NCI-H146 treated with DMSO at 0.1 percent for 48 hours (cell line): ENCODE results near the gene TEDC2.
"Not testable (repeated sequence)": the region's sequence is repeated elsewhere in the genome, so short reads cannot be mapped to it uniquely, and the experiment has no call there.

Source experiments
- DNase-seq: peaks from one replicate; lab custom pipeline; 2025; ENCODE audit not compliant: unreplicated experiment; lab: John Stamatoyannopoulos, UW

The TEDC2 gene, protein sequence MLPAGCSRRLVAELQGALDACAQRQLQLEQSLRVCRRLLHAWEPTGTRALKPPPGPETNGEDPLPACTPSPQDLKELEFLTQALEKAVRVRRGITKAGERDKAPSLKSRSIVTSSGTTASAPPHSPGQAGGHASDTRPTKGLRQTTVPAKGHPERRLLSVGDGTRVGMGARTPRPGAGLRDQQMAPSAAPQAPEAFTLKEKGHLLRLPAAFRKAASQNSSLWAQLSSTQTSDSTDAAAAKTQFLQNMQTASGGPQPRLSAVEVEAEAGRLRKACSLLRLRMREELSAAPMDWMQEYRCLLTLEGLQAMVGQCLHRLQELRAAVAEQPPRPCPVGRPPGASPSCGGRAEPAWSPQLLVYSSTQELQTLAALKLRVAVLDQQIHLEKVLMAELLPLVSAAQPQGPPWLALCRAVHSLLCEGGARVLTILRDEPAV

DNA sequence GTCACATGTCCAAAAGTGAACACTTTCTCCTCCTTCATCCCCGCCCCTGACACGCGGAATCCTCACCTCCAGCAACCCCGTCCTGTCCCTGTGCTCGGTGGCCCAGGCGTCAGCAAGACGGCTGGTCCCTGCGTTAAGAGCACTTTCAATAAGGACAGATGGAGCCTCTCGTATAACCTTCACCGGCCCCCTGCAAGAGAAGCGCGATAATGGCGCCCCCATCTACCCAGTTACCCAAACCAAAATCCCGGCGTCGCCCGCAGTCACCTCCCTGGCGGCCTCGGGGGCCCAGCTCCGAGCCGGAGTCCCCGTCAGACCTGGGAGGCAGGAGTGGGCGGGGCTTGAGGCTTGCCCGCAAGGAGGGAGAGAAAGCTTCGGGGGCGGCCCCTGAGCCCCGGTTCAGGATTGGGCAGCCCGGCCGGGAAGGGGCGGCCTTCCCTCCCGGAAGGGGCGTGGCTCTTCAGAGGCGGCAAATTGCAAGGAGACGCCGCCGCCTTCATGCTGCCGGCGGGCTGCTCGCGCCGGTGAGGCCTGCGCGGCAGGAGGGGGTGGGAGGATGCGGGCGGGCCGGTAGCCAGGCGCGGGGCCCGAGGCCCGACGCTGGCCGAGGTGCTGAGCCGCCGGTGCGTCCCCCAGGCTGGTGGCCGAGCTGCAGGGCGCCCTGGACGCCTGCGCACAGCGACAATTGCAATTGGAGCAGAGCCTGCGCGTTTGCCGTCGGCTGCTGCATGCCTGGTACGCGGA is at the start of gene TEDC2:
TSS of gene TEDC2 (plus strand) at position 463 of the 744 bp plus-strand sequence. CDS start at position 499, 36 bp downstream.
- DNase-seq = peak; percentile 97

DNA sequence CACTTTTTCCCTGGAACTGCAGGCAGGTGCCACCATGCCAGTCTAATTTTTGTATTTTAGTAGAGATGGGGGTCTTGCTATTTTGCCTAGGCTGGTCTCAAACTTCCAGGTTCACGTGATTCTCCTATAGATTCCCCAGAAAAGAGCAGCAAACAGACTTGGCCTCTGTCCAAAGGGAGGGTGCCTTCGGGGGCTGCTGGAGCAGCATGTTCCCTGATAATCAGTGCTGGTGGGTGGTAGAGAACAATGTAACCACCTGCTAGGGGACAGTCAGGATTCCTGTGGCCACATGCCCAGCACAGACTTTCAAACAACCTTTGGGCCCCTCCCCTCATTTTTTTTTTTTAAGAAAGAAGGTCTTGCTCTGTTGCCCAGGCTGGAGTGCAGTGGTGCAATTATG is 44.8 kb upstream of the TEDC2 start:
- peak; percentile 93 for DNase-seq

DNA sequence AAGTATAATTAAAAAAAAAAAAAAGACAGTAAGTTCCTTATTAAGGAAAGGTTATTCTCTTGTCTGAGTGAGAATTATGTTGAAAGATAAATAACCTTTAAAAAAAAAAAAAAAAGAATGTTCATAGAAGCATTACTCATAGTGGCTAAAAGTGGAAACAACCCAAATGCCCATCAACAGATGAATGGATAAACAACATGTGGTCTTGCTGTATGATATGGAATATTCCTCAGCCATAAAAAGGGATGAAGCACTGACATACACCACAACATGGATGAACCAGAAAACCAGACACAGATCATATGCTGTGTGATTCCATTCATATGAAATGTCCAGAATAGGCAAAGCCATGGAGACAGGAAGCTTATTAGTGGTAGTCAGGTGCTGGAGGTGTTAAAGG is 39.9 kb upstream of the TEDC2 start:
- no peak for DNase-seq

DNA sequence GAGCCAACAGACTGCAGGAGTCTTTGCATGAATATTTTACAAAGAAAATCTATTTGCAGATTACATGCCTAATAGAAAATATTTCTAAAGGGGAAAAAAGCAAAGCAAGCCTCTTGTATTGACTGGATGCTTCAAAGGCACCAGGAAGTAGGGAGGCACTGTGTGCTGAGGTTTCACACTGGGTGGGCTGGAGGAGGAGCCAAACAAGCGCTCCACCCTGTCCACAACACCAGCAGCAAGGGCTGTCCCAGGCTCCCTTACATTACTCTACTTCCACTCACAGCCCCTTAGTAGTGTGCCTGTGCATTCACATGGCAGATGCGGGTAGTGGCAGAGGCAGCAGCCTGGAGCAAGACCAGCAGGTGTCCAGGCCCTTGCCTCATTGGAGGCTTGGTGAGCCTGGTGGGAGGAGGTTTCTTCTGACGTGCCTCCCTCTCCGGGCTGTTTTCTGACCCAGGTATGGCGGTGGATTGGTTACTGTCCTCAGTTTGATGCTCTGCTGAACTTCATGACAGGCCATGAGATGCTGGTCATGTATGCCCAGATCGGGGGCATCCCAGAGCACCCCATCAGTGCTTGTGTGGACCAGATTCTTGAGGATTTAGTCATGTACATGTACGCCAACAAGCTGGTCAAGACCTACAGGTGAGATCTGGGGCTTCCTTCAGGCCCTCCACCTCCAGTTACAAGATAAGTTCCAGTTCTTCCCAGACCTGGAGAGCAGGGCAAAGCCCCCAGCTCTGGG is 37.6 kb upstream of the TEDC2 start:
- peak; percentile 28 for DNase-seq

DNA sequence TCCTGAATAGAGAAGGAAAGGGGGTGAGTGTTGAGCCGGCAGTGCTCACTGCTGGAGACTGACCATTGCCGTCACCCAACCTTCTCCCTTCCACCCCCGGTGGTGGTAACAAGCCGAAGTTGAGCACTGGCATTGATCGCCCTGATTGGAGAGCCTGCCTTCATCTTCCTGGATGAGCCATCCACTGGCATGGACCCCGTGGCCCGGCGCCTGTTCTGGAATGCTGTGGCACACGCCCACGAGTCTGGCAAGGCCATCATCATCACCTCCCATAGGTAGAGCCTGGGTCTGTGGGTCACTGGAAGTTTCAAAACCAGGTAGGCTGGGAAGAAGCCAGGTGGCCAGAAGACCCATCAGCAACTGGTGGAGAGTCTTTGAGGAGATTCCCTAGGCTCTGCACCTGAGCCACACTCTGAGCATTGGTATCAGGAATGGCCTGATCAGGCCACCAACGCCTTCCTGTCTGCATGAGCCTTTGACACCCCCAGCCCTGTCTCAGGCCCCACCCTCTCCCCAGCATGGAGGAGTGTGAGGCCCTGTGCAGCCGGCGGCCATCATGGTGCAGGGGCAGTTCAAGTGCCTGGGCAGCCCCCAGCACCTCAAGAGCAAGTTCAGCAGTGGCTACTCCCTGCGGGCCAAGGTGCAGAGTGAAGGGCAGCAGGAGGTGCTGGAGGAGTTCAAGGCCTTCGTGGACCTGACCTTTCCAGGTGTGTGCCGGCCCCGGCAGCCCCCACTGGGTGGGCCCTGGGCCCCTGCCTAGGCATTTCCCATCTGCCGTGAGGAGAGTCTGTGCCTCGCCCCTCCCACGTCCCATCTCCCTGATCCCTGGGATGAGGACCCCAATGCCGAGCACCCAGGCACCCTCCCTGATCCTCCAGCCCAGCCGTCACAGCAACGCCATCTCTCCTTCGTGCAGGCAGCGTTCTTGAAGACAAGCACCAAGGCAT is 35.6 kb upstream of the TEDC2 start:
- DNase-seq = no peak

DNA sequence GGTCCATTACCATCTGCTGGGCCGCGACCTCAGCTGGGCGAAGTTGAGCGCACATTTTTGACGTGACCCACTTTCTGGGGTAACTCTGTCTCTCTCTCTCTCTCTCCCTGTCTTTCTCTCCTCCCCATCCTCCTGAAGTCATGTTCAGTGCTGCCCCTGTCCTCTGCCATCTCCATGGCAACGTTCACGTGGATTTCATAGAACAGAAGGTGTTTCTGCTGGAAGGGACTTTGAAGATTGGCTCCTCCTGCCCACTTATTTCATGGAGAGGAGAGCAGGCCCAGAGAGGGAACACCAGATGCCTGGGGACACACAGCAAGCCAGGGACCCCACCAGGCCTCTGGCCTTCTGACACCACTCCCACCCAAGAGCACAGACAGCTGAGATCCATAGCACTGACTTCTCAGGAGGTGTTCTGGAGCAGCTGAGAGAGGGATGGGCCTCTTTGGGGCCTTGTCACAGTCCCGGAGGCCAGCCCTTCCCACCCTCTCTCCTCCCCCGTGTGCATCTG is 34.8 kb upstream of the TEDC2 start:
- DNase-seq = no peak

DNA sequence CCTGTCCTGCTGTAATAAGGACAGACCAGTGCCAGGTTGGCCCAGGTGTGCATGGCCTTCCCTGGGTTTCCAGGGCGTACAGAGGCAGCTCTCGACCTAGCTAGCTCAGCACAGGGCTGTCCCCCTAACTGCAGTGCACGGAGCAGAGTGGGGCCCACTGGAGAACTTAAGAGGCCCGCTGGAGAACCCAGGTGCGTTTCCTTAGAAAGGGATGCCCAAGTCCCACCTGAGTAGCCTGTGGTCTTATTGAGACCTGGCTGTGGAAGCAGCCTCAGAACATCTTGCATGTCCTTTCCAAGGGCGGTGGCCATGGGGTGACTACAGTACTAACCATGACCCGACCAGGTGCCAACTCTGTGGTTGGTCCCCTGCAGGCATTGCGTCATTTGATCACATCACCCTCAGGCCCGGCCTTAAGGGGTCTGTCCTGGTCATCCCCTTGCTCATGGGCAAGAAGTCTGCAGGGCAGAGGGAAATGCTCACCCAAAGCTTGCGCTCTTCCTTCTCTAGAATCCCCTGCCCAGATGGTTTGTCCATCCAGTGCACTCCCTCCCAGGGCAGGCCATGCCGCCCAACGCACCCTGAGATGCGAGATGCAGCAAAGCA is 34.0 kb upstream of the TEDC2 start:
- no peak for DNase-seq

DNA sequence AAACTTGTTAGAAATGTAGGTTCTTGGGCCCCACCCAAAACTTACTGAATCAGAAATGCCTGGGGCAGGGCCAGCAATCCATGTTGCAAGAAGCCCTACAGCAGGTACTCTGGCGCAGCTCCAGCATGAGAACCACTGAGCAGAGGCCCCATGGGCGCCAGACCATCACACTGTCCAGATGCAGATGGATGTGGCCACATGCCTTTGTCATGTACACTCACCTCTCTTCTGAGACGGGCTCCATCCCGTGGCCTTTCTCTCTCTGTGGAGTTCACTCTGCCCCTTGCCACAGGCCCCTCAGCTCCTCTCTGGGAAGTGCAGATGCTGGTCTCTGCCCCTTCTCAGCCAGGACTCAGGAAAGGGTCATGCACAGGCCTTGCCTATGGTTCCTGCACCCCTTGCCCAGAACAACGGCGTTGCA is 33.0 kb upstream of the TEDC2 start:
- DNase-seq = no peak

DNA sequence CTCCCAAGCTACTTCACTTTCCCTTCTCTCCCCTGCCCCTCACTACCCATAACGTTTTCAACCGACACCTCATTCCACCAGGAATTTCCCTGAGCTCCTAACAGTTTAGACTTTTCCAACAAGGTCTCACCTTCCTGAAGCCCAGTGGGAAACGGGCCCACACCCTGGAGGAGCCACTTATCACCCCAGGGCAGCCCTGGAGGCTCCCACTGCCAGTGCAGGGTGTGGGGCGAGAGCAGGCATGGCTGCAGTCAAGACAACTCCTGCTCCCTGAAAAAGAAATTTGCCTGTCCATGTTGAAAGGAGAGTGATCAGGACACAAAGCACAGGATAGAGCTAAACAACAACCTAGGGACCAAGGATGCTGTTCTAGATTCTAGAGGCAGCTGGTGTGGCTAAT is 32.4 kb upstream of the TEDC2 start:
- no peak for DNase-seq

DNA sequence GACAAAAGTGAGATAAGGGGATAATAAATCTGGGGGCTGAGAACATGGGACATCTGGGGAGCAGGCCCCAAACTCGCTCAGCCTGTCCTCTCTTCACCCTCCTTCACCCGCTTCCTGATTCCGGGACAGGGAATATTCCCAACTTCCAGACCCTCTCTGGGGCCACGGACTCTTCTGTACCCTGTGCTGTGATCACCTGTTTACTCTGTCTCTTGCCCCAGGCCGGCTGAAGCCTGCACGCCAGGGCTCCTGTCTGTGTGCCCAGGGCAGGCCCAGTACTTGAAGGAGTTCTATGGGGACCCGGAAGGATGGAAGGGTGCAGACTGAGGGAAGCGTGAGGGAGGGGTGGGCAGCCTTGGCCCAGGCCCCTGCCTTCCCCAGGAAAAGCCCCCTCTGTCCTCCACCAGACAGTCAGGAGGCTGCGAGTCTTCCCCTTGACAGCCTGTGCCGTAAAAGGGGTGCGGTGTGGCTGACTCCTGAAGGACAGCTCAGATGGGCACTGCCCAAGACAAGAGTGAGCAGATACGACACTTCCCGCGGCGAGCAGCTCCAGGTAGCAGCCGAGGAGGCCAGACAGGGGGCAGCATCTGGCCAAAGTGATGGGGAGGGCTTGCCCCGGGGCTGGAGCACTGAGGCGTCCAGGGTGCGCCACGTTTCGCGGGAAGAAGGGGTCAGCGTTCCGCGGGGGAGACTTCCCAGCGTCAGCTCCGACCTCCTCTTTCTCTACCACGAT is 31.7 kb upstream of the TEDC2 start:
- peak; percentile 63 for DNase-seq

DNA sequence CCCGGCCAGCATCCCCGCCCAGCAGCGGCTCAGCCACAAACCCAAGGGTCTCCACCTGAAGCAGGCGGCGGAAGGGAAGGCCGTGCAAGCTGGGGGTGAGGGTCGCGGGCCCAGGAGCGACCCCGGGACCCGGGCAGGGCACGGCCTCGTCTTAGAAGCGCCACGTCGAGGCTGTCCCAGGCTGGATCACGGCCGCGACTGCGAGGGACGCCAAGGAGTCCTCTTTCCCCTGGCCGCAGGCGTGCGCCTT is 31.2 kb upstream of the TEDC2 start:
- no peak for DNase-seq

DNA sequence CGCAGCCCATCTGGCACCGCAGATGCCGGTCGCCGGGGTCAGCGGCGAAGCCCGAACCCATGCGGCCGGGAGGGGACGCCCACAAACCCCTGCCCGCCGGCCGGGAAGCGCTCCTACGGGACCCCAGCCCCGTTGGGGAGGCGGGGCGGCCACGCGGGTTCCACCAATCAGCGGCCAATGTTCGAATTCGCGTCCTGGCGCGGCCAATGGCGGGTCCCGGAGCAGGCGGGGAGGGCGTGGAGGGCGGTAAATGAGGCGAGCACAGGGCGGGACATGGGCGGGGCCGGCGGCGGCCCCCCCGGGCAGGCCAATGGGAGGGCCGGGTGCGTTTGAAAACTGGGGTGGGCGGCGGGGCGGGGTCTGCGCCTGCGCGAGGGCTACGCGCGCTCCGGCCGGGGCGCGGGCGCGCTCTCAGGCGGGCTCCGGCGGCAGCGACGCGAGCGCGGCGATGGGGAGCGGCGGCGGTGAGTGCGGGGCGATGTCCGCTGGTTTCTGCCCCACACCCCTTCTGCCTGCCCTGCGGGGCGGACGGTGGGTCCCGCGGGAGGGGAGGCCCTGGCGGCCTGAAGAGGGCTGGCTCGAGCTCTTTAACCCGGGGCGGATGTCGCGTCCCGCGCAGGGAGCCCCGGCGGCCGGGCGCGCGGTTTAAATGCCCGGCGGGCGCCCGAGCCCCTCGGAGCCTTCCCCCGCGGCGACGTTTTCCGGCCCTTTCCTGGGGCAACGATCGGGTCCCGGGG is 30.7 kb upstream of the TEDC2 start, which contains the start of gene CCNF:
TSS of gene CCNF (plus strand) at position 414 of the 737 bp plus-strand sequence. CDS start at position 449, 35 bp downstream.
- peak; percentile 94 for DNase-seq

DNA sequence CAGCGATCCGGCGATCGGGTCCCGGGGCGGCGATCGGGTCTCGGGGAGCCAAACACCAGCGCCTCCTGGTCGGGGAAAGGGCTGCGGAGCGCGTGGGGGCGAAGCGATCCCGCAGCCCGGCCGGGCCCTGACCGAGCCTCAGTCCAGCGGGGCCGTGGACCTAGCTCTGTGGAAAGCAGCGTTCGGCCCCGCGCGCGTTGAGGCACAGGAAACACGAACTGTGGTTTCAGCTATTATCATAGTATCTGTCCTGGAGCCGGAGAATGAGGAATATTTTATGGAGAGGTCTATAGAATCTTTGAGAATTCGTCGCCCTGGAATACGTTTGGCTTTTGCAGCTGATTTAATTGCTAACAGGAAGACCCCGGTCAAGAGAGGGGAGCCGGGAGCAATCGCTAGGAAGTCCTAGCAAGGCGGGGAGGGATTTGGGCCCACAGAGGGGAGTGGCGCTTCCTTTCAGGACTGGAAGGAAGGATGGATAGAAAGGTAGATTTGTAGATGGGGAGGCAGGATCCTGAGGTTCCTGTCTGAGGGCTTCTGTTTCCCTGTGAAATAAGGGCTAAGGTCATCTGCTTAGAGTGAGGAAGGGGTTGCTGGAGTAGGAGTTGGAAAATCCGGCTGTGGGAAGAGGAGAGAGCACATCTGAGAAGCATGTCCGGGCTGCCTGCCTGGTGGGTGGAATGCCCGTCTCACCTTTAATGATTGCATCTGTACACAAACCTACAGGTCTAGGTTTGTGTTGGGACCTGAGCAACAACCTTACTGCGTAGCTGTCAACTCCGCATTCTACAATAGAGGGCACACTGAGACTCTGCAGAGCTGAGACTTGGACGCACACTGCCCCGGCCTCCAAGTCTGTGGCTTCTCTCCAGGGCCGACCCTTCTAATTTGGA is 29.9 kb upstream of the TEDC2 start:
- DNase-seq = no peak

DNA sequence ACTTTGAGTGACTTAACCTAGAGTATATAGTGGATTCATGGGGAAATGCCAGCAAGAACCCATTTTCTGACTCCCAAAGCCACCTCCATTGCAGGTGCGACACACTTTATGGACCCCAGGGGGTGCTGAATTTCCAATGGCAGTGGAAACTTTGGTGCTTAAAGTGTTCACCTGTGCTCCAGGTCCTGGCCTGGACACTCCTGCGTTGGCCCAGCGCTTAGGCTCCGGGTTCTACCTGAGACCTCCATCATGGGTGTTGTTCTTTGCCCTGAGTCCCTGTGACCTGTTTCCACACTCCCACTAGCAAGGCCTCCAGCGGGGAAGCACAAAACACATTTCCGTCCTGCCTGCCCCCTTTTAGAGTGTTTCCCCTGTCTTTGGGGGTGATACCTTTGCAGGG is 27.6 kb upstream of the TEDC2 start:
- no peak for DNase-seq

DNA sequence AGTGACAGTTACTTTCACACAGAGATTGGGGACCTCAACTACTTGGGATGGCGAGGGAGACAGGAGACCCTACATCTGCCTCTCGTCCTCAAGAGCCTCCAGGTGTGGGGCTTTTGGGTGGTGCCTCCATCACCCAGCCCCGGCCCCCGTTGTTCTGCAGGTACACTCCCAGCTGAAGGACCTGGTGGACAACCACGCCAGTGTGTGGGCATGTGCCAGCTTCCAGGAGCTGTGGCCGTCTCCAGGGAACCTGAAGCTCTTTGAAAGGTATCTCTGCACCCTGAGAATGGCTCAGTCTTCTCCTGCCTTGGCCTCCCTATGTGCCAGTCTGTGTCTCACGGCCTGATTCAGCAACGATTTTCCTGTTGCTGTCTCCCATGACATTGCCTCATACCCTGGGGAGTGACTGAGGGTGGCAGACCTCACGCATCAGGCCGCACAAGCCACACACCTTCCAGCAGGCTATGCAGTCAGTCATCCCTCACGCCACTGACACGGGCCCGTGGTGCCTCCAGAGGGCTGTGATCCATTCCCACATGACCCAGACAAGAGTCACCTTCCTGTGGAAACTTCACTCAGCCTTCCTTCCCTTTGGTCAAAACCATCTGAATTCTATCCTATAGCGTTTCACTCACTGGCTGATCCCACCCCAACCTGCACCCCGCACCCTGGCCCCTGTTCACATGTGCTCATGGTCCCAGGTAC is 27.0 kb upstream of the TEDC2 start:
- no peak for DNase-seq

DNA sequence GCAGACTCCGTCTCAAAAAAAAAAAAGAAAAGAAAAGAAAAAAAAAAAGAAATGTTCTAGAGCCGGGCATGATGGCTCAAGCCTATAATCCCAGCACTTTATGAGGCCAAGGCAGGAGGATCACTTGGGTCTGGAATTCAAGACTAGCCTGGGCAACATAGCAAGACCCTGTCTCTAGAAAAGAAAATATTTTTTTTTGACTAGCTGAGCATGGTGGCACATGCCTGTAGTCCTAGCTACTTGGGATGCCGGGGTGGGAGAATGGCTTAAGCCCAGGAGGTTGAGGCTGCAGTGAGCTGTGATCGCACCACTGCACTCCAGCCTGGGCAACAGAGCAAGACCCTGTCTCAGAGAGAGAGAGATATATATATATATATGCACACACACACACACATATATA is 24.7 kb upstream of the TEDC2 start:
- DNase-seq = not testable (repeated sequence)

DNA sequence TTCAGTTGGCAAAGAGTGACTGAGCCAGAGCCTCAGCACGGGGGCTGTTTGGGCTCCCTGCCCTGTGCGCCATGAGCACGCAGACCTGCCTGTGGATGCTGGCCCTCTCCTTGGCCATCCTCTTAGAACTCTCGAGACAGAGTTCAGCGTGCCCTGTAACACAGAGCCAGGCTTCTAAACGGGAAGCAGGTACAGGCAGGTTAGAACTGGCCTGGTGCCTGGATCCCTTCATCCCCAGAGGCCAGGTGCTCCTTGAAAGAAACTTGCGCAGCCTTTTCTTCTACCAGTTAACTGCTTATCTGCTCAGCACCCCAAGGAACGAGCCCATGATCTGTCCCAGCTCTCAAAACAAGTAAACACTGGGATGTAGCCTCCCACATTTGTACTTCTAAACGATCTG is 23.8 kb upstream of the TEDC2 start:
- DNase-seq = no peak
